B cell (primary cell): Measurements from ENCODE around the gene GYG2. TPM values are rescaled to one million over a fixed set of nuclear protein-coding genes. Genes with fewer than 3 reads are reported as not detected.
A peak's percentile ranks its signal among the peaks of the same experiment; 100 is the strongest.

Experiments used
- ATAC-seq: fragments of 200-7000 bp; cut with Tn5 transposase; one replicate; pipeline ENCODE4 v1.10.0; 2021; ENCODE audit warnings: low read depth, mild to moderate bottlenecking, moderate number of reproducible peaks, moderate library complexity
- CTCF ChIA-PET: fragments of 350-600 bp; sonication (Branson Sonifier 250); formaldehyde crosslinking; loops from one replicate; lab custom pipeline; 2021; ENCODE audit warnings: antibody characterized with exemption, inconsistent platforms; lab: Charles Lee
- POLR2A ChIA-PET: fragments of 350-600 bp; sonication (Branson Sonifier 250); formaldehyde crosslinking; loops from one replicate; lab custom pipeline; 2021; ENCODE audit warnings: antibody characterized with exemption; lab: Charles Lee
- DNase-seq: peaks from one replicate; pipeline ENCODE4 v3.0.0; 2013
- H2AFZ ChIP-seq: 2 replicates; pipeline ENCODE4 v1.6.1; 2012; ENCODE audit warnings: mild to moderate bottlenecking, low read depth, low read length; ENCODE audit not compliant: insufficient read depth, poor library complexity, severe bottlenecking
- H3K27ac ChIP-seq, 2 donors: 1 replicate in 1 of 2; 2 replicates in 1 of 2; pipeline ENCODE4 v1.5.1; 2012 to 2013; ENCODE audit warnings: low read length in 2 of 2, mild to moderate bottlenecking in 2 of 2, moderate library complexity in 1 of 2
- H3K27me3 ChIP-seq, 4 experiments: fragments of 200-600 bp in 1 of 4; sonication (generic) in 1 of 4; replicated peaks in 1 of 4; 1 replicate in 2 of 4; 2 replicates in 2 of 4; pipeline versions ENCODE4 v1.6.1 to v1.7.0; 2013 to 2016; ENCODE audit warnings: low read length in 3 of 4, mild to moderate bottlenecking in 2 of 4, mixed read lengths in 1 of 4, moderate library complexity in 1 of 4; ENCODE audit not compliant: insufficient read depth in 4 of 4, control insufficient read depth in 3 of 4; ENCODE audit errors: control extremely low read depth in 1 of 4
- H3K36me3 ChIP-seq, 2 experiments: replicated peaks in 1 of 2; 1 replicate in 1 of 2; 2 replicates in 1 of 2; pipeline versions ENCODE4 v1.6.1 to v1.7.1; 2013; ENCODE audit warnings: low read length in 1 of 2; ENCODE audit not compliant: insufficient read depth in 2 of 2, control insufficient read depth in 1 of 2; ENCODE audit errors: control extremely low read depth in 1 of 2, extremely low read depth in 1 of 2
- H3K4me1 ChIP-seq, 2 donors: fragments of 200-600 bp in 1 of 2; sonication (generic) in 1 of 2; 1 replicate in 1 of 2; 2 replicates in 1 of 2; pipeline versions ENCODE4 v1.5.1 to v1.6.1; 2013 to 2017; ENCODE audit warnings: low read length in 2 of 2; ENCODE audit not compliant: control insufficient read depth in 2 of 2, insufficient read depth in 2 of 2
- H3K4me2 ChIP-seq: replicated peaks from 2 replicates; pipeline ENCODE3; 2012; ENCODE audit warnings: mild to moderate bottlenecking, low read depth, low read length; ENCODE audit not compliant: poor library complexity, severe bottlenecking
- H3K4me3 ChIP-seq, 5 experiments: fragments of 200-600 bp in 1 of 5; sonication (generic) in 1 of 5; 1 replicate in 3 of 5; 2 replicates in 2 of 5; pipeline versions ENCODE4 v1.5.1 to v1.7.0; 2011 to 2016; ENCODE audit warnings: low read length in 4 of 5, mild to moderate bottlenecking in 4 of 5, low read depth in 2 of 5, control low read depth in 1 of 5, moderate library complexity in 1 of 5; ENCODE audit not compliant: insufficient read depth in 1 of 5; ENCODE audit errors: control extremely low read depth in 1 of 5, extremely low read depth in 1 of 5
- H3K79me2 ChIP-seq: fragments of 200-600 bp; sonication (generic); one replicate; pipeline ENCODE4 v1.6.0; 2016; ENCODE audit warnings: low read length; ENCODE audit not compliant: control insufficient read depth, insufficient read depth
- H3K9ac ChIP-seq: fragments of 200-600 bp; sonication (generic); 2 replicates; pipeline ENCODE4 v1.6.1; 2017; ENCODE audit warnings: mild to moderate bottlenecking, low read length, moderate library complexity
- H3K9me3 ChIP-seq, 3 donors: one replicate each; pipeline versions ENCODE4 v1.6.1 to v1.7.1; 2013; ENCODE audit warnings: low read length in 2 of 3; ENCODE audit not compliant: control insufficient read depth in 2 of 3, insufficient read depth in 1 of 3; ENCODE audit errors: control extremely low read depth in 1 of 3
- H4K20me1 ChIP-seq: 2 replicates; pipeline ENCODE4 v1.6.0; 2012; ENCODE audit warnings: mild to moderate bottlenecking, low read length; ENCODE audit not compliant: insufficient read depth, control insufficient read depth, poor library complexity, severe bottlenecking
- H3K27ac Mint-ChIP-seq: one replicate; pipeline ENCODE4 v1.8.0; 2021; ENCODE audit warnings: mixed read lengths
- H3K27me3 Mint-ChIP-seq: one replicate; pipeline ENCODE4 v1.8.0; 2021; ENCODE audit warnings: mixed read lengths
- H3K4me1 Mint-ChIP-seq: one replicate; pipeline ENCODE4 v1.8.0; 2021; ENCODE audit warnings: mixed read lengths
- H3K4me3 Mint-ChIP-seq: one replicate; pipeline ENCODE4 v1.8.0; 2021; ENCODE audit warnings: mixed read lengths
- H3K9me3 Mint-ChIP-seq: one replicate; pipeline ENCODE4 v1.8.0; 2022; ENCODE audit warnings: mixed read lengths; ENCODE audit not compliant: insufficient read depth
- CTCF ChIP-seq: fragments of 200-600 bp; IDR thresholded peaks from one replicate; pipeline ENCODE4 v1.8.0; 2022; ENCODE audit warnings: antibody characterized with exemption, mild to moderate bottlenecking
- EZH2 ChIP-seq: IDR thresholded peaks from 2 replicates; pipeline ENCODE4 v1.6.1; 2012; ENCODE audit warnings: borderline replicate concordance, low read depth, mild to moderate bottlenecking, moderate library complexity, low read length; ENCODE audit not compliant: insufficient read depth, poor library complexity, severe bottlenecking
- WGBS: methylation state at CpG from one replicate; pipeline ENCODE4 v1.1.5; 2013; ENCODE audit warnings: missing lambda C conversion rate; ENCODE audit not compliant: insufficient coverage; 5-methylcytosine and 5-hydroxymethylcytosine counted together
- intact Hi-C: fragments of 100-400 bp; cut with micrococcal nuclease; formaldehyde crosslinking; loops from one replicate; pipeline ENCODE4 v1.10.0; 2022
- polyA plus RNA-seq: library from polyadenylated mRNA; depleted of rRNA; stranded (reverse); fragments of >200 nt; gene quantifications from 2 replicates; pipeline ENCODE4 v1.2.3, GENCODE V29; 2012
- total RNA-seq, 2 donors: library from RNA; stranded (reverse); fragments of 120-200 nt in 1 of 2; gene quantifications; 1 replicate in 1 of 2; 2 replicates in 1 of 2; pipeline versions ENCODE4 v1.2.3 to v1.2.4, GENCODE V29; 2013 to 2022

The GYG2 gene
- total and polyA plus RNA-seq, 2 donors (not counting 1 experiment from before 2014, with no cell fraction given): not detected

- no peaks in the 10 kb centered on the region for H4K20me1 ChIP-seq
- H3K9ac ChIP-seq: no peak overlapping the region
- H3K27ac ChIP-seq: no peak overlapping the region
- no peaks in the 10 kb centered on the region for H3K36me3 ChIP-seq
- POLR2A ChIA-PET: no interaction called here
- no peak overlapping the region for H3K4me3 ChIP-seq
- H3K9me3 ChIP-seq: peaks cover 0 to 4% (median 3%) of the 10 kb centered on the region in 3 donors
- H3K9me3 Mint-ChIP-seq: no peaks in the 10 kb centered on the region
- no peak overlapping the region for H3K4me3 Mint-ChIP-seq
- no peaks in the 10 kb centered on the region for H3K4me1 Mint-ChIP-seq
- peak overlapping the region; percentile 58 for H3K4me2 ChIP-seq
- DNase-seq (no peak), ATAC-seq (no peak)
- H3K79me2 ChIP-seq: no peaks in the 10 kb centered on the region
- H3K4me1 ChIP-seq: peaks cover 0 to 6% of the 10 kb centered on the region in 2 donors
- peaks cover 0 to 14% (median 9%) of the 10 kb centered on the region in 4 experiments for H3K27me3 ChIP-seq
- WGBS: 38% methylated on average over 39 of the region's 62 CpGs
- peaks cover 8% of the 10 kb centered on the region for H3K27me3 Mint-ChIP-seq
- no peak overlapping the region for H3K27ac Mint-ChIP-seq
- TF ChIP-seq CTCF (no peak), EZH2 (no peak)
- CTCF ChIA-PET: no interaction called here
- intact Hi-C loops: no loop called here
- peak overlapping the region; percentile 23 for H2AFZ ChIP-seq
Observed at GRCh38 chrX:2829469-2830246, 928 bp downstream of the GYG2 start.

GRCh38 chrX:2831471-2832228, 2.9 kb downstream of the GYG2 start:
- POLR2A ChIA-PET: no interaction called here

More at GRCh38 chrX:2831471-2832228, 2.9 kb downstream of the GYG2 start:
- H3K4me1 Mint-ChIP-seq: no peaks in the 10 kb centered on the region
- Histone ChIP-seq H3K4me2 (no peak overlapping the region), H3K4me3 (no peak overlapping the region), H4K20me1 (no peaks in the 10 kb centered on the region), H2AFZ (no peak overlapping the region), H3K79me2 (no peaks in the 10 kb centered on the region), H3K4me1 (peaks cover 0 to 6% of the 10 kb centered on the region in 2 donors), H3K27ac (no peak overlapping the region), H3K9me3 (peaks cover 0 to 8% (median 3%) of the 10 kb centered on the region in 3 donors), H3K36me3 (no peaks in the 10 kb centered on the region), H3K27me3 (peaks cover 0 to 11% (median 8%) of the 10 kb centered on the region in 4 experiments), H3K9ac (no peak overlapping the region)
- WGBS: 94% methylated on average over 3 of the region's 14 CpGs
- no peak overlapping the region for H3K4me3 Mint-ChIP-seq
- H3K9me3 Mint-ChIP-seq: no peaks in the 10 kb centered on the region
- intact Hi-C loops: no loop called here
- DNase-seq (no peak), ATAC-seq (no peak)
- CTCF ChIA-PET: no interaction called here
- TF ChIP-seq EZH2 (no peak), CTCF (no peak)
- H3K27ac Mint-ChIP-seq: no peak overlapping the region
- H3K27me3 Mint-ChIP-seq: peaks cover 8% of the 10 kb centered on the region
